GM21367 (cell line): ENCODE data around the gene TLE6.
A peak's percentile ranks its signal among the peaks of the same experiment; 100 is the strongest.
"Not testable (repeated sequence)": the region's sequence is repeated elsewhere in the genome, so short reads cannot be mapped to it uniquely, and the experiment has no call there.

Experiments used
- ATAC-seq: cut with Tn5 transposase; IDR thresholded peaks from one replicate; pipeline ENCODE4 v1.9.1; 2021; ENCODE audit not compliant: unreplicated experiment

The TLE6 gene

DNA sequence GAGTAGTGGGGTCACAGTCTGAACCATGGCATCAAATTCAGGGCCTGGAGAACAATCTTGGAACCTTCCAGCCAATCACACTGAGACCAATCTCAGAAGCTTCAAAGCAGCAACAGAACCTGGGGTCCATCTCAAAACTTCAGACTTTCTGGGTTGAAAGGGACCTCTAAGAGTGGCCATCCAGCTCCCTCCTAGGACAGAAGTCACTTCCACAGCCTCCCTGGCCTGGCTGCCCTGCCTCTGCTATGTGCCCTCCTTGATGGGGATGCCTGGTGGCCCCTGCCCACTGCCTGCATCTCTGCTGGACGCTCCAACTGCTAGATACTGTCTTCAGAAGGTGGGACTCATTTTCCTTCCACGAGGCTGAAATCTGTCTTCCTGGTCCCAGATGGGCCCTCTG is 49.9 kb downstream of the TLE6 start:
- no peak for ATAC-seq

DNA sequence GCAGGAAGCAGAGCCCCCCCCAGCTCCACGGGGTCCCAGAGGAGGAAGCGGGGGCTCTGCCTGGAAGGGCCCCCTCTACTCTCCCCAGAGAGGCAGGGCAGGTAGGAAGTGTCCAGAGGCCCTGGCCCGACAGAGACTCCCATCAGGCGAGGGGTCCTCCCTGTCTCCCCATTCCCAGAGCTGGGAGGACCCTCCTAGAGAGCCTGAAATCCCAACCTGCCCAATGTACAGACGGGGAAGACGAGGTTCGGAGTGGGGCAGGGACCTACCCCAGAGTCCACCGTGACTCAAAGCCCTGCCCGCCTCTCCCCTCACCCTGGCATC is 50.6 kb downstream of the TLE6 start:
- ATAC-seq: no peak

- no peak for ATAC-seq
Measured at GRCh38 chr19:3028305-3029064, 51.1 kb downstream of the TLE6 start.

DNA sequence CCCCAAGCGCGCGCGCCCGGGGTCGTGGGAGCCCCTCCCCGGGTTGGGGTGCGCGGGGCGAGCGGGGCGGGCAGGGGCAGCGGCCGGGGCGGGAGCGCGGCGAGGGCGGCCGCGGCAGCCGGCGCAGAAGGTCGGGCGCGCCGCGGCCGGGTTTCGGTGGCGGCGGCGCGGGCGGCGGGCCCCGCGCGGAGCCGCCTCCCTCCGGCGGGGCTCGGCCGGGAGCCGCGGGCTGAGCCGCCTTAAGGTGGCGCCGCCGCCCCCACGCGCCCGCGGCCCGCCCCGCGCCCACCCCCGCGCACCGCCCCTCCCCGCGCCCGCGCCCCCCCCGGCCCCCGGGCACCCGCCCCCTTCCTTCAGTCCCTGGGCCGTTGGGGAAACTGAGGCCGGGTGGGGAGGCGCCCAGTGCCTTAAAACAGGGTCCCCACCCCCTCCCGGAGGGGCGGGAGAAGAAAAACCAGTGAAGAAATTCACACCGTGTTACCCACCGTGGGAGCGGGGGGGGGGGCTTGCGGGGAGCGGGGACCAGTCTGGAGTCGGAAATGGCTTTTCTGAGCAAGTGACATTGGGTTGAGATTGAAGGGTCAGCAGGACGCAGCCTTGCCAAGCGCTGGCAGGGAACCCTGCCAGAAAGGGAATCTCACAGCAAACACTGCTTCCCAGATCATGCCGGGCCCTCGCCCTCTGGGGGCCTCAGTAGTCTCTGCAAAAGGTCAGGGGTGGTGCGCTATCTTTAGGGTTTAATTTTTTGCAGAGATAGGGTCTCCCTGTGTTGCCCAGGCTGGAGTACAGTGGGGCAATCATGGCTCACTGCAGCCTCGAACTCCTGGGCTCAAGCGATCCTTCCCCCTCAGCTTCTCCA is 51.9 kb downstream of the TLE6 start, which contains the start of gene TLE2:
Gene TLE2 (minus strand): TSS at position 216 of the 859 bp plus-strand sequence. CDS start 376 bp downstream, outside the sequence.
- no peak for ATAC-seq

DNA sequence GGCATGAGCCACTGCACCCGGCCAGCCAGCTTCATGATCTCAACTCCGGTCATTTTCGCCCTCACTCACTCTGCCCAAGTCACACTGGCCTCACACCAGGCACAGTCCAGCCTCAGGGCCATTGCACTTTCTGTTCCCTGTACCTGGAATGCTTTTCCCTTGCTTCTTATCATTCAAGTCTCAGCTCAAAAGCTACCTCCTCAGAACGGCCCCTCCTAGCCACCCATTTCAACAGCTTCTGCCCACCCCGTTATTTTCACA is 54.2 kb downstream of the TLE6 start:
- no peak for ATAC-seq

GRCh38 chr19:3033595-3034405 is 56.4 kb downstream of the TLE6 start:
- ATAC-seq: no peak

GRCh38 chr19:3034406-3034655 is 57.0 kb downstream of the TLE6 start:
- no peak for ATAC-seq

GRCh38 chr19:3034656-3035541 is 57.5 kb downstream of the TLE6 start:
- ATAC-seq: no peak

DNA sequence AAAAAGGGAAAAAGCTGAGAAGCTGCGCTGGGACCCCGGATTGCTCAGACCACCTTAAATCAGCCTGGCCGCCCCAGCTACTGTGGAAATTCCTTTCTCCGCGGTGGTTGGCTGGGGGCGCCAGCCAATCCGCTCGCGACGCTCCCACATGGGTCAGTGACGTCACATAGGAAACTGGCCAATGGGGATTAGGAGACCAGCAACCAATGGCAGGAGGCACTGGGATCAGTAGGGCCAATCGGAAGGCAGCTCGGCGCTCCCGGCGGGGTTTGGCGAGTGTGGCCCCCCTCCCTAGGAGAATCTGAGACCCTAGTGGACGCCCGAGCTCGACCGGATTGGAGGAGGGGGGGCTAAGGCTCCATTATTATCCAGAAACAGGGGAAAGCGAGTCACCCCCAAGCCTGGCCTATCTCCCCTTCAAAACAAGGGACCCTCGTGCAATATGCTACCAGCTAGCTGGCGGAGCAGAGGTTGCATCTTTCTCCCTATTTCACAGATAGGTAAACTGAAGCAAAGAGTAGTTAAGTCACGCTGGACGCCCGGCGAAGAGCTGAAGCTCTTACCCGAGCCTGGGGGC is 58.3 kb downstream of the TLE6 start:
- peak; percentile 79 for ATAC-seq

GRCh38 chr19:3036119-3036976 is 59.0 kb downstream of the TLE6 start:
- no peak for ATAC-seq

- not testable (repeated sequence) for ATAC-seq
Measured at GRCh38 chr19:3036977-3037544, 59.7 kb downstream of the TLE6 start.

- ATAC-seq: no peak
Measured at GRCh38 chr19:3038214-3038613, 60.9 kb downstream of the TLE6 start.

DNA sequence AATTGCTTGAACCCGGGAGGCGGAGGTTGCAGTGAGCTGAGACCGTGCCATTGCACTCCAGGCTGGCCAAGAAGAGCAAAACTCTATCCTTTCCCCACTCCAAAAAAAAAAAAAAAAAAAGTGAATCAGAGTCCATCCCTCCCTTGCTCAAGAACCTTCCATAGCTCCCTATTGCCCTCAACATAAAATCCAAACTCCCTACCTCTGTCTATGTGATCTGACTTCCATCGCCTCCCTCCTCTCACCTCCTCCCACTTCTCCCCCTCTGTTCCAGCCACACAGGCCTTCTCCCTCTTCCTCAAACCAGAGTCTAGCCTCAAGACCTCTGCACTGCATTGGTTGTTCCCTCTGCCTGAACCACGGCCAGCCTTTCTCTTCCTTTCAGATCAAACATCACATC is 61.8 kb downstream of the TLE6 start:
- ATAC-seq: no peak

GRCh38 chr19:3039641-3040077 is 62.3 kb downstream of the TLE6 start:
- ATAC-seq: no peak

DNA sequence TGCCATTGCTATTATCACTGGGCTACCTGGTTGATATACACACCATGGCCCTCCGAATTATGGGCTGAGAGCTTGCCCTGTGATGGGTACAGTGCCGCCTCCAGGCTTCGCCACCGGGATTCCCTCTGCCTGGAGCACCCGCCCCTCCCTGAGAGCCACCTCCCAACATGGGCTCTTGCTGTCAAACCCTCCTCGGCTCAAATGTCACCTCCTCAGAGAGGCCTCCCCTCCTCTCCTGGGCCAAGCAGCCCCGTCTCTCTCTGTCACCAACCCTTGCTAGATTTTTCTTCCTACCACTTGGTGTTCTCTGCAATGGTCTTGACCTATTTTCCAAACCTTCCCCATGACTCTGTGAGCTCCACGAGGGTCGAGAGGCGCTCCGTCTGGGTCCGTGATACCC is 64.0 kb downstream of the TLE6 start:
- no peak for ATAC-seq

GRCh38 chr19:3041761-3042620 is 64.6 kb downstream of the TLE6 start:
- ATAC-seq: no peak

DNA sequence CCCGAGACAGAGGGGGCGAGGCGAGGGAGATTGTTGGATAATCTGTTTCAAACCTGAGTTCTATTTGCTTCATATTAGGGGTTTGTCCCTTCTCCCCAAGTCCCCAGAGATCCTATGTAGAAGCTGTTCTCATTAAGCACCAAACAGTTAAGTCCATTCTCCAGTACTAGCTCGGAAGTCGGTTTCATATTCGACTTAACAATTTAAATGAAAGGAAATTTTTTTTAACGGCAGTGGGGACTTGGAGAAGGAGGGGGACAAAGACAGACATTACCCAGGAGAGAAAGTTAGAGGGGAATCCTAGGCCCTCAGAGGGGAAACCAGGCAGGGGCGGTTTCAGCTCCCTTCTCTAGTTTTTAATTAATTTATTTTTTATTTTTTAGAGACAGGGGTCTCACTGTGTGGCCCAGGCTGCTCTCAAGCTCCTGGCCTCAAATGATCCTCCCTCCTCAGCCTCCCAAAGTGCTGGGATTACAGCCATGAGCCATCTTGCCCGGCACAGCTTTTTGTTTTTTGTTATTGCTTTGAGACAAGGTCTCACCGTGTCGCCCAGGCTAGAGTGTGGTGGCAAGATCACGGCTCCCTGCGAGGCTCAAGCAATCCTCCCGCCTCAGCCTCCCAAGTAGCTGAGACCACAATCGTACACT is 65.4 kb downstream of the TLE6 start:
- no peak for ATAC-seq
